ENCODE measurements around the gene EPB41L4A.
"Not testable (repeated sequence)": the region's sequence is repeated elsewhere in the genome, so short reads cannot be mapped to it uniquely, and the experiment has no call there.

EPB41L4A gene, protein sequence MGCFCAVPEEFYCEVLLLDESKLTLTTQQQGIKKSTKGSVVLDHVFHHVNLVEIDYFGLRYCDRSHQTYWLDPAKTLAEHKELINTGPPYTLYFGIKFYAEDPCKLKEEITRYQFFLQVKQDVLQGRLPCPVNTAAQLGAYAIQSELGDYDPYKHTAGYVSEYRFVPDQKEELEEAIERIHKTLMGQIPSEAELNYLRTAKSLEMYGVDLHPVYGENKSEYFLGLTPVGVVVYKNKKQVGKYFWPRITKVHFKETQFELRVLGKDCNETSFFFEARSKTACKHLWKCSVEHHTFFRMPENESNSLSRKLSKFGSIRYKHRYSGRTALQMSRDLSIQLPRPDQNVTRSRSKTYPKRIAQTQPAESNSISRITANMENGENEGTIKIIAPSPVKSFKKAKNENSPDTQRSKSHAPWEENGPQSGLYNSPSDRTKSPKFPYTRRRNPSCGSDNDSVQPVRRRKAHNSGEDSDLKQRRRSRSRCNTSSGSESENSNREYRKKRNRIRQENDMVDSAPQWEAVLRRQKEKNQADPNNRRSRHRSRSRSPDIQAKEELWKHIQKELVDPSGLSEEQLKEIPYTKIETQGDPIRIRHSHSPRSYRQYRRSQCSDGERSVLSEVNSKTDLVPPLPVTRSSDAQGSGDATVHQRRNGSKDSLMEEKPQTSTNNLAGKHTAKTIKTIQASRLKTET

DNA sequence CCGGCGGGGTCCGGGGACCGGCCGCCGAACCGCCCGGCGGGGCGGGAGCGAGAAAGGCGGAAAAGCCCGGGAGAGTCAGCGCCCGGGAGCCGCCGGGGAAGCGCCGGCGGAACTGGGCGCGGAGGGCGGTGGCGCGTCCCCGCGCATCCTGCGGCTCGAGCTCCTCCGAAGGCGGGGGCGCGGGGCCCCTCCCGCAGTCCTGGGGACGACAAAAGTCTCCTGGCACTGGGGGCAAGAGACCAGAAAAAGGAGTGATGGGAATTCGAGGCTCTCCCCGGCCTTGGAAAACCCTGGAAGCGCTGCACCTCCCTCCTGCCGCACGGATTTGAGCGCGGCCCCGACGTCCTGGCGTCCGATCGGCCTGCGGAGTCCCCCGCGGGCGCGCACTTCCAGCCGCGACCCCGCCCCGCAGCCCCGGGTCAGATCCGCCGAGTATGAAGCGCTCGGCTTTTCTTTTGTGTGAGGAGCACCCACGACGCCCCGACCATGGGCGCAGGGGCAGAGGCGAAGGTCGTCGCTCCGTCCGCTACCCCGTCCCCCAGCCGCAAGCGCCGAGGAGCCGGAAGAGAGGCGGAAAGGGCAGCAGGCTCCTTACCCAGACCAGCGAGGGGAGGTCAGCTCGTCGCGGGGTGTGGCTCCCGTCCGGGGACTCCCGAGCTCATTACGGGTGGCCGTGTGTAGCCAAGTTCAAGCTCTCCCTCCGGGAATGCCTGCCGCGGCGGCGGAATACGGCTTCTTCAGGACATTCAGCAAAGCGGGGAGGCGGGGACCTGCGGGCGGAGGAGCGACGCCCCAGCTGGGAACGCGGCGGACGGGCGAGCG lies at the start of gene EPB41L4A:
Gene EPB41L4A (minus strand): TSS at position 114 of the 822 bp plus-strand sequence. CDS start 238 bp downstream, outside the sequence.
- DNase-seq, result peak; percentile 53

DNA sequence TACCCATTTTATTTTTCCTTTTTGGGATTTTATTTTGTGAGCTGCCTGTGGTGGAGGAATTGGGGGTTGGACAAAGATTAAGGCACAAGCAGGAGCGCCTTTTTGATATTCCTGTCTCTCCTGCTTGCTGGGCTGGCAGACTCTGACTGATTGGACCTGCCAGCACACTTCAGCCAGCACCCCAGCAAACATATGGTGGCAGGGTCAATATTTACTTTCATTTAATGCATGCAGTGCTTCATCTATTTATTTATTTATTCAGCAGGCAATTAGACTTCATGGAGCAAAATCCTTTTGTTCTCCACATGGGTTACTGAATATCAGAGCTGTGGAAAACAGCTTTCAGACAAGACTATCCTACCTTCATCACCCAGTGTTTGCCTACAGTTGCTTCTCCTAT lies 48.4 kb upstream of the EPB41L4A start:
- peak; percentile 21 for DNase-seq

DNA sequence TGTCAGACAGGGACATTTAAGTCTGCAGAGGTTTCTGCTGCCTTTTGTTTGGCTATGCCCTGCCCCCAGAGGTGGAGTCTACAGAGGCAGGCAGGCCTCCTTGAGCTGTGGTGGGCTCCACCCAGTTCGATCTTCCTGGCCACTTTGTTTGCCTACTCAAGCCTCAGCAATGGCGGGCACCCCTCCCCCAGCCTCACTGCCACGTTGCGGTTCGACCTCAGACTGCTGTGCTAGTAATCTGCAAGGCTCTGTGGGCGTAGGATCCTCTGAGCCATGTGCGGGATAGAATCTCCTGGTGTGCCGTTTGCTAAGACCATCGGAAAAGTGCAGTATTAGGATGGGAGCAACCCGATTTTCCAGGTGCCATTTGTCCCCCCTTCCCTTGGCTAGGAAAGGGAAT lies 47.2 kb upstream of the EPB41L4A start:
- DNase-seq, result not testable (repeated sequence)

- DNase-seq, result not testable (repeated sequence)
These were observed 28.2 kb upstream of the EPB41L4A start for GRCh38 chr5:112447187-112447760.

- no peak for DNase-seq
These were observed 26.7 kb upstream of the EPB41L4A start for GRCh38 chr5:112445626-112446350.

GRCh38 chr5:112443932-112444331 lies 24.9 kb upstream of the EPB41L4A start:
- DNase-seq, result not testable (repeated sequence)

DNA sequence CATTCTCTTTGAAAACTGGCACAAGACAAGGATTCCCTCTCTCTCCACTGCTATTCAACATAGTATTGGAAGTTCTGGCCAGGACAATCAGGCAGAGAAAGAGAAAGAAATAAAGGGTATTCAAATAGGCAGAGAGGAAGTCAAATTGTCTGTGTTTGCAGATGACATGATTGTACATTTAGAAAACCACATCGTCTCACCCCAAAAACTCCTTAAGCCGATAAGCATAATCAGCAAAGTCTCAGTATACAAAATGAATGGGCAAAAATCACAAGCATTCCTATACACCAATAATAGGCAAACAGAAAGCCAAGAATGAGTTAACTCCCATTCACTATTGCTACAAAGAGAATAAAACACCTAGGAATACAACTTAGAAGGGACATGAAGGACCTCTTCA lies 21.0 kb upstream of the EPB41L4A start:
- no peak for DNase-seq

DNA sequence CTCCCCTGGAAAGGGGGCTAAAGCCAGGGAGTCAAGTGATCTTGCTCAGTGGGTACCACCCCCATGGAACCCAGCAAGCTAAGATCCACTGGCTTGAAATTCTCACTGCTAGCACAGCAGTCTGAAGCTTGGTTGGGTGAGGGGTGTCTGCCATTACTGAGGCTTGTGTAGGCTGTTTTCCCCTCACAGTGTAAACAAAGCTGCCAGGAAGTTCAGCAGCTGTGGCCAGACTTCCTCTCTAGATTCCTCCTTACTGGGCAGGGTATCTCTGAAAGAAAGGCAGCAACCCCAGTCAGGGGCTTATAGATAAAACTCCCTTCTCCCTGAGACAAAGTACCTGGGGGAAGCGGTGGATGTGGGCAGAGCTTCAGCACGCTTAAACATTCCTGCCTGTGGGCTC lies 17.1 kb upstream of the EPB41L4A start:
- no peak for DNase-seq

DNA sequence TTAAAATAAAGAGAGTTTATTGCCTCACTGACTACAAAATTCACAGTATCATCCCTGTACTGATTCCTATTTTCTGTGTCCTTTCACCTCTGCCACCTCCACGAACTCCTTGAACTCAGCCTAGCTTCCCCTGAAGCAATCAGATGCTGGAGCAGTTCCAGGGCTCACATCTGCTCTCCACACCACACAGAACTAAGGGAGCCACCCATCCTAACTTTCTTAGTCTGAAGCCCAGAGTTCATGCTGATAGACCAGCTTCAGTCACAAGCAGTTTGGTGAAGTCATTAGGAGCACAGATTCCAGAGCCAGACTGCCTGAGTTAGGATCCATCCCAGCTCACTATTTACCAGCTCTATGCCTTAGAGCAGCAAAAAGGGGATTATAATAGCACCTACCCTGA lies 15.6 kb upstream of the EPB41L4A start:
- no peak for DNase-seq

GRCh38 chr5:112426202-112426601 lies 7.1 kb upstream of the EPB41L4A start:
- not testable (repeated sequence) for DNase-seq

DNA sequence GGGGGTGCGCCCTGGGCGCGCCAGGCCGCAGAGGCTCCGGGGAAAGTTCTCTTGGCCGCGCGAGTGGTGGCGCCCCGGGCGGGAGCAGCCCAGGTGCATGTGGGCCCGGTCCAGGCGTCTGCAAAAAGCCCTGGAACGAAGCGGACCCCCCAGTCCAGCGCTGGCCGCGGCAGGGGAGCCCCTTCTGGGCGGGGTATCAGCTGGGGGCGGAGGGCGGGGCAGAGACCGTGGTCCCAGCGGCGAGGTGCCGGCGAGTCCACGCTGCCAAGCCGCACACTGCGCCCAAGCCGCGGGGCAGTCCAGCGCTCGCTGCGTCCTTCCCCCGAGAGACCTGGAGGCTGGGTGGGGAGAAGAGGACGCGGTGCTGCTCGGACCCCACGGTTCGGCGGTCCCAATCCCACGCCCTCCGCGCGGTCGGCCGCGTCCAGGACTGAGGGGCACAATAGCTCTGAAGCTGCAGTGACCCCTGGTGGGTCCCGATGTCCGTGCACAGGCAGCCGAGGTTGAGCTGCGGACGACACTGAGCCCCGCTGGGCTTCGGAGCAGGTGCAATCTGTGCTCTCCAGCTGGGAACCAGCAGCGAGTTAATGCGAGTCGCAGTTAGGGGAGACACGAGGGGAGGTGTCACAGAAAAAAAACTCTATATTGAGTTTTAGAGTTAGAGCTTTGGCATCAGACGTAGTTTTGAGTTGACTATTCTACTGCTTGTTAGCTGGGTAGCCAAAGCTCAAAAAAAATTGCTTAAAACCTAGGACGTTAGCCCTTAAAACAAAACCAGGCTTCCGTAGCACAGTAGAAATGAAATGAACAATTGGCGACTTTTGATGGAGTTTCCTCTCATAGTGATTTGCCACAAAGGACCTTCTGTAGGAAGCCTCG lies 1.1 kb upstream of the EPB41L4A start:
- DNase-seq, result peak; percentile 89

DNA sequence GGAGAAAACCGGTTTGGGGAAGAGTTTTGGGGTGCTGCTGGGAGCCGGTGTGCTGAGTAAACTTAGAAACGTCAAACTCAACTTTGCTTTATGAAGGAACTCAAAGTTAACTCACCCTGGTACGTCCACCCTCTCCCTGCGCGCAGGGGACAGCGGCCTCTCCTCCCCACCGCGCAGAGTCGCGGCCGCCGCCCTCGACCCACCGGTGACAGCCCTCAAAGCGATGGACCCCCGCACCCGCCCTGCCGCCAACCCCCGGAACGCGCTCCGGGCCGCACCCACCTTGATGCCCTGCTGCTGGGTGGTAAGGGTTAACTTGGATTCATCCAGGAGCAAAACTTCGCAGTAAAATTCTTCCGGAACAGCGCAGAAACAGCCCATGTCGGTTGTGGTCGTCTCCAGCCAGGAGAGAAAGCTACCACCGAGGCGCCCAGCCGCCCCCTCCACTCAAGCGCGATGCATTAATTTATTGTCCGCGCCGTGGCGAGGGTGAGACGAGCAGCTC lies 366 bp downstream of the EPB41L4A start:
- DNase-seq, result no peak

DNA sequence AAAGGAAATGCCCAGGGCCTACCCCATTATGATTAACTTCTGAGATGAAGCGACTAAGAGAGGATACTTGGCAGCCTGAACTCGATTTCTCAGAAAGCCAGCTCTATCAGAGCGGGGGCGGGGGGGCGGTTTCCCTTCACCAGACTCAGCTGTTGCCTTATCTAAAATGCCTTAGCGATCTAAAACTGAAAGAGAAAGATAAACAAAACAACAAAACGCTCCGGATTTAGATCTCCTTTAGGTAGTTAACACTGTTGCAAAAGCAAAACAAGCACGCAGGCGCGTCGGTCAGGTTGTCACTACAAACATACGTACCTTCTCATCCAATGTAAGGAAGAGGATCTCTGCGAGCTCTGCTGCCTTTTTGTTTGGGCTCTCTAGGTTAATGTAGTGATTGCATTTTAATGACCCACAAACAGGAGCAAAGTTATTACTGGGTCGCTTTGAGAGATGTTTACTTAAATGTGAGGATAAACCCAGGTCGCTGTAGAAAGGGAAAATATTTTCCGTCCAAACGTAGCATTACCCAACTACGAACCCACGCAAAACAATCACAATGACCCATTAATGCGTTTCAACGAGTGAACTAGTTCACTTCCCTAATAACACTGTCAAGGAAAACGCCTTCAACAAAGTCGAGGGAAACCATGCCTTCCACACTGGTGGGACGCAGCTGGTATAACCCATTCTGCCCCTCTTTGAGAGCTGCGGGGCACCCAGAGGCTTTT lies 982 bp downstream of the EPB41L4A start:
- no peak for DNase-seq

GRCh38 chr5:112415552-112415951 lies 3.5 kb downstream of the EPB41L4A start:
- no peak for DNase-seq

- DNase-seq, result no peak
These were observed 5.5 kb downstream of the EPB41L4A start for GRCh38 chr5:112413611-112414010.

GRCh38 chr5:112412346-112412745 lies 6.7 kb downstream of the EPB41L4A start:
- no peak for DNase-seq

GRCh38 chr5:112411903-112412302 lies 7.2 kb downstream of the EPB41L4A start:
- no peak for DNase-seq

DNA sequence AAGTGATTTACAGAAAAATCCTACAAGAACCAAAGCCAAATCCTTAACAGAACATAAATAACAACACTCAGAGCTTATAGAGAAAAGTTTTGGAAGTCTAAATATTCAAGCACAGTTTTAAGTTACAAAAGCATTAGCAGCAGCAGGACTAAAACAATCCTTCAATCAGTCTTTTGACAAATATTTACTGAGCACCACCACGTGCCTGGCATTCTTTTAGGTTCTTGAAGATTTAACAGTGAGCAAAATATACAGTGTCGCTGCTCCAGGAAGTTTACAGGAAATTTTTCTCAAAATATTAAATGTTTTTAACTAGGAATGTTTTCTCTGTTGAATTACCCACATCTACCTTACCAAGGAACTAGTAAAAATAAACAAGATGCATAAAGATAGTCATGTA lies 11.4 kb downstream of the EPB41L4A start:
- DNase-seq, result no peak

DNA sequence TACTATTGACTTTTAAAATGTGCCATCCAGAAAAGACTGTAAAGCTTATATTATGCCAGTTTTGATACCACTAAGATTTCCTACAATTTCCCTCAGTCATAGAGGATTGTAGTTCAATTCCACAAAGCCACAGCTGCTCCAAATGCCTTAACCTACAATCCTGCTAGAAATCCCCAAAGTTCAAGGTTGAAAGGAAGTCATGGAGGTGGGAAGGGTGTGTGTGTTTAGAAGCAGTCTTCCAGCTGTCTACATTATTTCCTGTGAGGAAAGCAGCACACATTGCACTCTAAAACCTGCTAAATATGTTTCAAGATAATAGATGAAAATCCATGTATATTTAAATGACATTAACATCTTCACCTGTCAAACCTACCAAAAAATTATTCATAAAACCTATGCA lies 11.8 kb downstream of the EPB41L4A start:
- DNase-seq, result no peak

- no peak for DNase-seq
These were observed 16.0 kb downstream of the EPB41L4A start for GRCh38 chr5:112403069-112403468.
